Suprapubic skin (tissue), 4 donors: ENCODE data around the gene PKD2L2. TPM values are rescaled to one million over a fixed set of nuclear protein-coding genes. Genes with fewer than 3 reads are reported as not detected.
A peak's percentile ranks its signal among the peaks of the same experiment; 100 is the strongest.

ENCODE experiments used
- DNase-seq, 2 donors: peaks; one replicate each; pipeline ENCODE4 v3.0.0-alpha.2; 2019; ENCODE audit warnings: low spot score in 2 of 2
- H3K27ac ChIP-seq: fragments of 200-600 bp; sonication (generic); one replicate; pipeline ENCODE4 v1.5.1; 2019
- H3K27me3 ChIP-seq: fragments of 200-600 bp; sonication (generic); one replicate; pipeline ENCODE4 v1.5.1; 2019
- H3K36me3 ChIP-seq: fragments of 200-600 bp; sonication (generic); one replicate; pipeline ENCODE4 v1.5.1; 2019
- H3K4me1 ChIP-seq: fragments of 200-600 bp; sonication (generic); one replicate; pipeline ENCODE4 v1.5.1; 2019
- H3K4me3 ChIP-seq: fragments of 200-600 bp; sonication (generic); one replicate; pipeline ENCODE4 v1.5.1; 2019; ENCODE audit warnings: mild to moderate bottlenecking
- H3K9me3 ChIP-seq: fragments of 200-600 bp; sonication (generic); one replicate; pipeline ENCODE4 v1.5.1; 2019
- CTCF ChIP-seq, 2 donors: fragments of 200-600 bp in 1 of 2; fragments of 450-650 bp in 1 of 2; sonication (generic) in 1 of 2; IDR thresholded peaks; one replicate each; pipeline ENCODE4 v1.5.1; 2016 to 2019; ENCODE audit warnings: antibody characterized with exemption in 2 of 2, mild to moderate bottlenecking in 1 of 2, moderate library complexity in 1 of 2
- EP300 ChIP-seq: sonication (generic); formaldehyde crosslinking; IDR thresholded peaks from one replicate; pipeline ENCODE4 v1.6.1; 2017; ENCODE audit warnings: antibody characterized with exemption
- POLR2A ChIP-seq, 2 donors: fragments of 450-650 bp; IDR thresholded peaks; one replicate each; pipeline ENCODE4 v1.6.1; 2017; ENCODE audit warnings: antibody characterized with exemption in 2 of 2, mild to moderate bottlenecking in 2 of 2, moderate library complexity in 2 of 2
- POLR2AphosphoS5 ChIP-seq, 3 donors: sonication (generic); formaldehyde crosslinking; IDR thresholded peaks; one replicate each; pipeline ENCODE4 v1.6.1; 2017; ENCODE audit warnings: antibody characterized with exemption in 3 of 3
- WGBS: methylation state at CpG from one replicate; pipeline ENCODE4 v1.1.5; 2018; 5-methylcytosine and 5-hydroxymethylcytosine counted together
- total RNA-seq, 4 donors: library from RNA; depleted of rRNA; stranded (reverse); fragments of >200 nt; gene quantifications; one replicate each; pipeline ENCODE4 v1.1.0, GENCODE V29; 2016

The PKD2L2 gene
- total RNA-seq, 4 donors from 2014 or later, result not detected

GRCh38 chr5:137876101-137876500 is 13.2 kb upstream of the PKD2L2 start:
- no peak for DNase-seq
- no peaks in the 10 kb centered on the region for H3K36me3 ChIP-seq
- TF ChIP-seq EP300 (no peak), POLR2AphosphoS5 (IDR thresholded peaks at IDR 0.05) (no peak), POLR2A (IDR thresholded peaks at IDR 0.05) (no peak), CTCF (IDR thresholded peaks at IDR 0.05) (no peak)
- no peaks in the 10 kb centered on the region for H3K27me3 ChIP-seq
- peaks cover 5% of the 10 kb centered on the region for H3K4me1 ChIP-seq
- no peaks in the 10 kb centered on the region for H3K9me3 ChIP-seq
- no peak overlapping the region for H3K27ac ChIP-seq
- no peak overlapping the region for H3K4me3 ChIP-seq

GRCh38 chr5:137880313-137880712 is 8.9 kb upstream of the PKD2L2 start:
- Histone ChIP-seq H3K9me3 (no peaks in the 10 kb centered on the region), H3K36me3 (no peaks in the 10 kb centered on the region), H3K4me3 (no peak overlapping the region), H3K27me3 (no peaks in the 10 kb centered on the region), H3K4me1 (peaks cover 5% of the 10 kb centered on the region), H3K27ac (peak overlapping the region; percentile 52)
- no peak for DNase-seq
- TF ChIP-seq CTCF (IDR thresholded peaks at IDR 0.05), result no peak
- no peak for TF ChIP-seq POLR2AphosphoS5 (IDR thresholded peaks at IDR 0.05)
- TF ChIP-seq POLR2A (IDR thresholded peaks at IDR 0.05), result no peak
- TF ChIP-seq EP300, result no peak
- 41% methylated on average over 1 of the region's 1 CpG for WGBS

- Histone ChIP-seq H3K9me3 (no peaks in the 10 kb centered on the region), H3K4me1 (peaks cover 12% of the 10 kb centered on the region), H3K36me3 (no peaks in the 10 kb centered on the region), H3K27me3 (no peaks in the 10 kb centered on the region), H3K4me3 (no peak overlapping the region), H3K27ac (no peak overlapping the region)
- no peak for DNase-seq
- 82% methylated on average over 2 of the region's 2 CpGs for WGBS
- TF ChIP-seq POLR2AphosphoS5 (IDR thresholded peaks at IDR 0.05) (no peak), CTCF (IDR thresholded peaks at IDR 0.05) (no peak)
Measured at GRCh38 chr5:137887831-137888230, 1.4 kb upstream of the PKD2L2 start.

- WGBS, result 48% methylated on average over 7 of the region's 7 CpGs
- Histone ChIP-seq H3K4me1 (peaks cover 12% of the 10 kb centered on the region), H3K27ac (peak overlapping the region; percentile 80), H3K36me3 (no peaks in the 10 kb centered on the region), H3K4me3 (peak overlapping the region; percentile 50), H3K9me3 (no peaks in the 10 kb centered on the region), H3K27me3 (no peaks in the 10 kb centered on the region)
- DNase-seq, result no peak
- TF ChIP-seq CTCF (IDR thresholded peaks at IDR 0.05) (no peak), POLR2A (IDR thresholded peaks at IDR 0.05) (no peak), EP300 (no peak)
Measured at GRCh38 chr5:137888466-137888862, 793 bp upstream of the PKD2L2 start.

- WGBS, result 95% methylated on average over 1 of the region's 1 CpG
Measured at GRCh38 chr5:137890845-137891244, 1.6 kb downstream of the PKD2L2 start.

More at GRCh38 chr5:137890845-137891244, 1.6 kb downstream of the PKD2L2 start:
- Histone ChIP-seq H3K27me3 (no peaks in the 10 kb centered on the region), H3K9me3 (no peaks in the 10 kb centered on the region), H3K4me3 (no peak overlapping the region), H3K4me1 (peaks cover 12% of the 10 kb centered on the region), H3K36me3 (no peaks in the 10 kb centered on the region), H3K27ac (no peak overlapping the region)
- no peak for TF ChIP-seq POLR2A (IDR thresholded peaks at IDR 0.05)
- TF ChIP-seq POLR2AphosphoS5 (IDR thresholded peaks at IDR 0.05), result no peak
- no peak for TF ChIP-seq CTCF (IDR thresholded peaks at IDR 0.05)
- no peak for TF ChIP-seq EP300
- DNase-seq, result no peak
